GM18508 (cell line): ENCODE results near the gene PPM1F.

Source experiments
- ATAC-seq: cut with Tn5 transposase; IDR thresholded peaks from one replicate; pipeline ENCODE4 v1.9.1; 2021; ENCODE audit warnings: moderate number of reproducible peaks; ENCODE audit not compliant: insufficient read depth, unreplicated experiment

PPM1F gene

GRCh38 chr22:21961886-21962654 lies 9.4 kb upstream of the PPM1F start:
- no peak for ATAC-seq

- no peak for ATAC-seq
Observed at GRCh38 chr22:21961127-21961867, 8.6 kb upstream of the PPM1F start.

GRCh38 chr22:21960200-21961126 lies 7.8 kb upstream of the PPM1F start:
- no peak for ATAC-seq

- no peak for ATAC-seq
Observed at GRCh38 chr22:21959274-21960074, 6.8 kb upstream of the PPM1F start.

GRCh38 chr22:21958360-21959273 lies 6.0 kb upstream of the PPM1F start:
- ATAC-seq = no peak

GRCh38 chr22:21951931-21952465 lies 650 bp downstream of the PPM1F start:
- ATAC-seq = no peak

- no peak for ATAC-seq
Observed at GRCh38 chr22:21951062-21951461, 1.6 kb downstream of the PPM1F start.

GRCh38 chr22:21949948-21950347 lies 2.7 kb downstream of the PPM1F start:
- no peak for ATAC-seq

GRCh38 chr22:21949569-21949918 lies 3.1 kb downstream of the PPM1F start:
- no peak for ATAC-seq

GRCh38 chr22:21948824-21949568 lies 3.7 kb downstream of the PPM1F start:
- no peak for ATAC-seq

- no peak for ATAC-seq
Observed at GRCh38 chr22:21948390-21948789, 4.3 kb downstream of the PPM1F start.

GRCh38 chr22:21947040-21948014 lies 5.3 kb downstream of the PPM1F start:
- no peak for ATAC-seq

- ATAC-seq = no peak
Observed at GRCh38 chr22:21946262-21946925, 6.3 kb downstream of the PPM1F start.

- no peak for ATAC-seq
Observed at GRCh38 chr22:21945453-21946261, 7.0 kb downstream of the PPM1F start.

GRCh38 chr22:21944871-21945270 lies 7.8 kb downstream of the PPM1F start:
- ATAC-seq = no peak
